Subcutaneous abdominal adipose tissue (tissue), 5 donors: ENCODE results near the gene WWOX.

Experiments used
- H3K27ac ChIP-seq: one replicate; pipeline ENCODE4 v1.7.0; 2013; ENCODE audit warnings: low read depth, mild to moderate bottlenecking, inconsistent platforms, low read length, moderate library complexity
- H3K27me3 ChIP-seq, 5 donors: one replicate each; pipeline ENCODE4 v1.7.0; 2013; ENCODE audit warnings: low read length in 5 of 5, inconsistent platforms in 1 of 5; ENCODE audit not compliant: control insufficient read depth in 5 of 5, insufficient read depth in 4 of 5
- H3K36me3 ChIP-seq, 5 donors: one replicate each; pipeline ENCODE4 v1.7.0; 2013; ENCODE audit warnings: low read length in 5 of 5; ENCODE audit not compliant: control insufficient read depth in 5 of 5, insufficient read depth in 5 of 5
- H3K4me1 ChIP-seq, 5 donors: one replicate each; pipeline ENCODE4 v1.7.0; 2013; ENCODE audit warnings: low read length in 5 of 5, mild to moderate bottlenecking in 3 of 5, moderate library complexity in 1 of 5; ENCODE audit not compliant: control insufficient read depth in 5 of 5, insufficient read depth in 5 of 5
- H3K4me3 ChIP-seq, 5 donors: one replicate each; pipeline ENCODE4 v1.7.0; 2013; ENCODE audit warnings: low read length in 5 of 5, low read depth in 1 of 5
- H3K9ac ChIP-seq, 5 donors: one replicate each; pipeline ENCODE4 v1.7.0; 2013; ENCODE audit warnings: low read length in 5 of 5, mild to moderate bottlenecking in 4 of 5, moderate library complexity in 3 of 5
- H3K9me3 ChIP-seq, 5 donors: one replicate each; pipeline ENCODE4 v1.7.0; 2013; ENCODE audit warnings: low read length in 5 of 5; ENCODE audit not compliant: control insufficient read depth in 5 of 5
- donor health status: healthy.
- donor health status: healthy.
- donor health status: healthy.
- donor health status: healthy.
- donor health status: healthy.

The WWOX gene

DNA sequence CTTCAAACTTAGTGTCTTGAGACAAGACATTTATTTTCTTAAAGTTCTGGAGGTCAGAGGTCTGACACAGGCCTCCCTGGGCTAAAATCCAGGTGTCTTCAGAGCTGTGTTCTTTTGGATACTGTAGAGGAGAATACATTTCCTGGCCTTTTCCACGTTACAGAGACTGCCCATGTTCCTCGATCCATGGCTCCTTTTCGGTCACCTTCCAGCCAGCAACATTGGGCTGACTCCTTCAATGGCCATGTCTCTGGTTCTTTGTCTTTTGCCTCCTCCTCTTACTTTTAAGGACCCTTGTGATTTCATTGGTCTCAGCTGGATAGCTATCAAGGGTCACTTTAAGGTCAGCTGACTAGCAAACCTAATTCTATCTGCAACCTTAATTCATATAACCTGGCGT, 212.4 kb downstream of the WWOX start:
- Histone ChIP-seq H3K9ac (no peak overlapping the region), H3K36me3 (no peaks in the 10 kb centered on the region), H3K4me1 (no peaks in the 10 kb centered on the region), H3K27me3 (no peaks in the 10 kb centered on the region), H3K27ac (no peak overlapping the region), H3K4me3 (no peak overlapping the region), H3K9me3 (no peaks in the 10 kb centered on the region)

DNA sequence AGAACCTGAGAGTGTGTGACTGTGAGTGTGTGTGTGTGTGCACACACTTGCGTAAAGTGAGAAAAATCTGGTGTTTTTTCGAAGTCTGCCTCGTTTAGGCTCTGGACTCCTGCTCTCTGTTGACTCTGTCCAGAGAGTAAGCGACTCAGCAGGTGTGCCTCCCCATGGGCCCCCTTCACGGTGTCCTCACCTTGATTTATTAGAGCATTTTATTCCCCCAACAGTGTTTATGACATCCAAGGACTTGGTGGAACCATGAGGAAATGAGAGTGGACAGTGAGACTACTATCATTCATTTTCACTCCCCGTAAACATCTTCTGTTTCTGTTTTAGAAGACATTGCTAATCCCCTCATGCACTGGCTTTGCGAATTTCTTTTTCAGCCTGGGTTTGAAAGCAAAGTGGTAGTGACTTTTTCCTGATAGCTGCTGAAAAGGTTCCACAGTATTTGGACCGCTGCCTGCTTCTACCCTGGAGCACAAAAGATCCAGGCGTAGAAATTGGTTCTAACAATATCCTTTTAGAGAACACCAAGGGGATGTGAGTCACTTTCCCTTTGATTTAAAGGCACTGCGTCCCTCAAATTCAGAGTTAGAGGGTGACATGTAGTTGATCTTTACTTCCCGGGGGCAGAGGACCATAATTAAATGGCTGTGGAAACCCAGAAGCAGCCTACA, 218.2 kb downstream of the WWOX start:
- Histone ChIP-seq H3K4me1 (peaks cover 0 to 8% (median 0%) of the 10 kb centered on the region in 5 donors), H3K9ac (no peak overlapping the region), H3K27ac (no peak overlapping the region), H3K27me3 (no peaks in the 10 kb centered on the region), H3K9me3 (no peaks in the 10 kb centered on the region), H3K36me3 (no peaks in the 10 kb centered on the region), H3K4me3 (peak overlapping the region in 3 of 5 donors; percentile 23 to 33 (median 23))

DNA sequence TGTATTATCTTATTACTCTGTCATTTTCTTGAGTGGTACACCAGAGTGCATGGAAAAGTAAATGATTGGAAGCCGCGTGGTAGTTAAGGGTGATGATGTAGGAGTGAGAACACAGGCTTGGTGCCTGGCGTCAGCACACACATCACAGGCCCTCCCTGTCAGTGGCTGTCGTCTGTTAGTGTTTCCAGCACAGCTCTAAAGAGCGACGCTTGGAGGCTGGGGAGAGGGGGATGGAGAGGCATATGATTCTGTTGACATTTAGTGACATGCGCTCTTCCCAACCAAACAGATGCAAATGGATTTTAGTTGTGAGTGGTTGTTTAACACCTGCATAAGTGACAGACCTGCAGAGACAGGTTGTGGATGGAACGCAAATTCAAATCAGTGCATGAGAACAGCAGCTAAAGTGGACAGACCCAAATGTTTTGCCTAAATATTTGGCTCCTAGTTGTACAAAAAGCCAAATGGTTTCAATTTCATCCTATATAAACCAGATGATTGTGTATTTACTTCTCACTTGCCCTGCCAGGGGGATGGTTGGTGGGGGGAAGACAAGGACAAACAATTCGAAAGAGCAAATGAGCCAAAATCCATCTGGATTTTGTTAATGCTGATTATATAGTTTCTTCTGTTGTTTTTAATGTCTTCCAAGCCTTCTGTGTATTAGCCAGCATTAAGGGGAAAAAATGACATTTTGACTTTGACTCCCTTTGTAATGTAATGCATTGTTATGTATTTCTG, 222.3 kb downstream of the WWOX start:
- Histone ChIP-seq H3K27me3 (no peaks in the 10 kb centered on the region), H3K9ac (no peak overlapping the region), H3K27ac (no peak overlapping the region), H3K36me3 (no peaks in the 10 kb centered on the region), H3K4me1 (peaks cover 0 to 10% (median 0%) of the 10 kb centered on the region in 5 donors), H3K9me3 (no peaks in the 10 kb centered on the region), H3K4me3 (no peak overlapping the region)

DNA sequence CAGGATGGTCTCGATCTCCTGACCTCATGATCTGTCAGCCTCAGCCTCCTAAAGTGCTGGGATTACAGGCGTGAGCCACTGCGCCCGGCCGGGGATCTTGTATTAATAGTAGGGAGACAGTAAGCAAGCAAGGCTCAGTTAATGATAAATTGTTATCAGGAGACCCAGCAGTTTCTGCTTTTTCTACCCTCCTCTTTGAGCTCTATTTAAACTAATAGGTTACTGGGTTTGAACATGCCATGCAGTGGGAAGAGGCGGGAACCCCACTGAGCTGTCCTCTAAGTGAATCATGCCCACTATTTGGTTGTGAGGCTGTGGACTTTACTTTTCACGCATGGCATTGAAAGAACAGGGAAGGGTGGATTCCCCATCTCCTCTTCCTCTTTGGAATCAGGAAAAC, 223.9 kb downstream of the WWOX start:
- H3K27ac ChIP-seq, result no peak overlapping the region
- H3K4me1 ChIP-seq, result peaks cover 0 to 6% (median 0%) of the 10 kb centered on the region in 5 donors
- H3K27me3 ChIP-seq, result no peaks in the 10 kb centered on the region
- no peak overlapping the region for H3K9ac ChIP-seq
- H3K9me3 ChIP-seq, result no peaks in the 10 kb centered on the region
- no peak overlapping the region for H3K4me3 ChIP-seq
- no peaks in the 10 kb centered on the region for H3K36me3 ChIP-seq

DNA sequence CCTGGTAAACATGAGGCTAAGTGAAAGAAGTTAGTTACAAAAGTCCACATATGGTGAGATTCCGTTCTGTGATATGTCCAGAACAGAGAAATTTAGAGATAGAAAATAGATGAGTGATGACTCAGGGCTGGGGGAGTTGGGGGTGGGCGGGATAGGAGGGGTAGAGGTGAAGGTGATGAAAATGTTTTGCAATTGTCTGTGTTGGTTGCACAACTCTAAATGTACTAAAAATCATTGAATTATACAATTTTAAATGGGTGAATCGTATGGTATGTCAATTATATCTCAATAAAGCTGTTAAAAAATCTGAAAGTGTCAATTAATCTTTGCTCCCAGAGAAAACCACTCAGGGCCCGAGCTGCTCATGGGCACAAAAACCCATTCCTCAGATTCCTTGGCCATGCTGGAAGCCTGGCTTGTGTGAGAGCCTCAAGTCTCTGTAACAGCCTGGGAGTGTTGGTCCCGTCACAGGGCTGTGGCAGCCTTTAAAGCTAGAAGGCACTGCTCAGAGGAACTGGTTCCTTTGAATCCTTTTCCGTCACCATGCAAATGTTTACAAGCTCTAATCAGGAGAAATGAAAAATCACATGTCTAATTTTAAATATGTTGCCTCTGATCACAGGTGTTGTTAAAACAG, 225.3 kb downstream of the WWOX start:
- H3K27me3 ChIP-seq, result no peaks in the 10 kb centered on the region
- H3K9me3 ChIP-seq, result no peaks in the 10 kb centered on the region
- H3K9ac ChIP-seq, result no peak overlapping the region
- no peak overlapping the region for H3K4me3 ChIP-seq
- peaks cover 0 to 6% (median 0%) of the 10 kb centered on the region in 5 donors for H3K4me1 ChIP-seq
- no peaks in the 10 kb centered on the region for H3K36me3 ChIP-seq
- no peak overlapping the region for H3K27ac ChIP-seq

DNA sequence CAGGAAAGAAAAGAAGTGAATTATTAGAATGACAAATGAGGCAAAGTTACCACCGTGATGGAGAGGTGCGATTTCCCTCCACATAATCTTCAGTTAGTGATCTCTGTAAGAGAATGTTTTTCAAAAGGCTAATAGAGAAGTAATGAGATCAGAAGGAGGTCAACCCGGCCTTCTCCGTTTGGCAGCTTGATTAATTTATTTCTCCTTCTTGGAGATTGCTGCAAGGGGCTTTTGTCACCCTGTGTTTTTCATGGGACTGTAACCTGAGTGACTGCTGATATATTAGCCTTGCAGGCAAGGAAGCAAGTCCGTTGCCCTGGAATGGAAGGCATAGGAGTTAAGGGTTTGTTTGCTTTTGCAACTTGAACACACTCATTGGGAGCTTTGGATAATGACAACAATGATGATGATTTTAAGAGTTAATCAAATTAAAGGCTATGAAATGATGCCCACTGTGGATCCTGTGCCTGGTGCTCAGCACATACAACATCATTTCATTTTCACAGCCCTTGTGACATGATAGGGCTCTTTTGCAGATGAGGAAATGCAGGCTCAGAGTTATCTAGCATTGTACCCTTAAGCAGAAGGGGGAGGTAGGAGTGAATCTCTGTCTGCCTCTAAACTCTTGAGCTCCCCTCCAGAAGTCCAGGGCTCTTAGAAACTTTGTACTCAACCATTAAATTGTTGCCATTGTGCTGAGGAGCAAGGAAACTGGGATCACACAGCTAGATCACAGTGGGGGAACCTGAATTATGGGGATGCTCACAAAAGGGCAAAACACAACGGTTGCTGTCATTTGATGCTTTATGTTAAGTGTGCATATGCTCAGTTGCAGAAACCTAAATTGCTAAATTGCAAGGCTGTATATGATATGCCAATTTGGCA, 226.3 kb downstream of the WWOX start:
- no peaks in the 10 kb centered on the region for H3K27me3 ChIP-seq
- no peak overlapping the region for H3K27ac ChIP-seq
- peaks cover 0 to 4% (median 0%) of the 10 kb centered on the region in 5 donors for H3K4me1 ChIP-seq
- no peaks in the 10 kb centered on the region for H3K36me3 ChIP-seq
- no peak overlapping the region for H3K4me3 ChIP-seq
- H3K9me3 ChIP-seq, result no peaks in the 10 kb centered on the region
- no peak overlapping the region for H3K9ac ChIP-seq

DNA sequence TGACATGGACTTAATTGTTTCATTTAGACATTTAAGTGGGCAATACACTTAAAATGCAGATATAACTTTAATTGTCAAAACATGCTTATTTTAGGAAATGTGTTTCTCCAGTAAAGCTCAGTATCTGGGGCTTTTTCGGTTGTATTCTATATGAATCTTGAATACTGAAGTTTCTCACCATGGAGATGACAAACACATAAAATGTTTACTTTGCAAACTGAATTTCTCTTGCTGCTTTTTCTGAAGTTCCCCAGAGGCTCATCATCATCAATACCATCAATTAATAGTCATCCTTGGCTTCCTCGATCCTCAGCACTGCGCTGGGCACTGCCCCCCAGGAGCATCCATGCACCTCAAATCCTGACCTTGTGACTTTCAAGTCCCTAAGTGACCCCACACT, 227.3 kb downstream of the WWOX start:
- no peaks in the 10 kb centered on the region for H3K9me3 ChIP-seq
- no peaks in the 10 kb centered on the region for H3K27me3 ChIP-seq
- no peaks in the 10 kb centered on the region for H3K36me3 ChIP-seq
- H3K4me3 ChIP-seq, result no peak overlapping the region
- H3K27ac ChIP-seq, result no peak overlapping the region
- H3K9ac ChIP-seq, result no peak overlapping the region
- H3K4me1 ChIP-seq, result peaks cover 0 to 2% (median 0%) of the 10 kb centered on the region in 5 donors

DNA sequence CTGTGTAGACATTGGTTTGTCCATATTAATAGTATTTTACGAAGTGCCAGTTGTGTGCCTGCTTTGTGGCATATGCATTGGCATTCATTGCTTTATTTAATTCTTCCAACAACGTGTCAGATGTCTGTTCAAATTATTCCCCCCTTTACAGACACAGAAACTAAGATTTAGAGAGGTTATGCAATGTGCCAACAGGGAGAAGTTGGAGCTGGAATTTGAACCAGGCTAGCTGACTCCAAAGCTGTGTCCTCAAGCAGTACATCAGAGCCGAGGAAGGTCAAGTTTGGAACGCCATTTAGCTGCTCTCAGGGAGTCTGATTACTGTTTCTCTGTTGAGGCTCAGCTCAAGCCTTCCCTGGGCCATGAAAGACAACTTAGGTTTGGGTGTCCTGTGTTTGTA, 232.3 kb downstream of the WWOX start:
- no peak overlapping the region for H3K27ac ChIP-seq
- no peaks in the 10 kb centered on the region for H3K9me3 ChIP-seq
- peaks cover 0 to 4% (median 0%) of the 10 kb centered on the region in 5 donors for H3K4me1 ChIP-seq
- no peaks in the 10 kb centered on the region for H3K36me3 ChIP-seq
- no peaks in the 10 kb centered on the region for H3K27me3 ChIP-seq
- H3K4me3 ChIP-seq, result no peak overlapping the region
- no peak overlapping the region for H3K9ac ChIP-seq

DNA sequence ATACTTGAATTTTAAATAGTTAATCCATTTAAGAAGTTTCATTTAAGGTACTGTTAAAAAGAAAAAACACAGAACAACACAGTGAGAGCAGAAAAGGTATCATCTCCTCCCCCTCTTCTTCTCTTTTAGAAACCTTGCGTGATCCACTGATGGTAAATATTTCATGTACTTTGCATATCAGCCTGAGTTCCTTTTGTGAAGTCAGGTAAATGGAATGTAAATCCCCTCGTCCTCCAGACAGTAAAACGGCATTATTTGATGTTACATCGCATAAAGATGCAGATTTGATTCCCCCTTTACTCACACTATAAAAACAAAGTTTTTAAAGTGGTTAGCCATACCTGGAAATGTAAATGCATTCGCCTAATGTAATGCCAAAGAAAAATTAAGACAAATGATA, 234.4 kb downstream of the WWOX start:
- Histone ChIP-seq H3K36me3 (no peaks in the 10 kb centered on the region), H3K27me3 (no peaks in the 10 kb centered on the region), H3K9me3 (no peaks in the 10 kb centered on the region), H3K27ac (no peak overlapping the region), H3K4me1 (peaks cover 0 to 4% (median 0%) of the 10 kb centered on the region in 5 donors), H3K9ac (no peak overlapping the region), H3K4me3 (no peak overlapping the region)
